Vein endothelial cell (primary cell): ENCODE measurements around the gene C19orf44. TPM values are rescaled to one million over a fixed set of nuclear protein-coding genes. Genes with fewer than 3 reads are reported as not detected.

Experiments
- small RNA-seq: library from RNA; depleted of rRNA; stranded (forward); fragments of <200 nt; gene quantifications from one replicate; pipeline ENCODE3, GENCODE V24; 2012
- total RNA-seq: library from RNA; depleted of rRNA; stranded (reverse); fragments of >200 nt; gene quantifications from 2 replicates; pipeline ENCODE4 v1.2.3, GENCODE V29; 2012

C19orf44 gene
- total RNA-seq = 3.8 and 4.9 TPM in 2 replicates

GRCh38 chr19:16495982-16496612, at the start of gene C19orf44, which contains the start of gene CALR3:
TSS of gene C19orf44 (plus strand) at chr19:16496394. CDS start at chr19:16500793, 4,399 bp downstream.
TSS of gene CALR3 (minus strand) at chr19:16496167. CDS start at chr19:16496129, 38 bp downstream.

GRCh38 chr19:16542045-16542909, 46.1 kb downstream of the C19orf44 start, which contains the start of gene CHERP:
TSS of gene CHERP (minus strand) at chr19:16542437. CDS start at chr19:16542378, 59 bp downstream.

Small RNA genes lying within 50 kb of the gene (small RNA-seq; reads per million reads assigned to genes)
- gene RN7SL146P = not detected

Other genes with a start within 250 kb of the C19orf44 start
- gene KLF2, start 171.6 kb upstream of the C19orf44 start, total RNA-seq = 4.2 and 9.5 TPM in 2 replicates
- 15.0 and 16.5 TPM in 2 replicates for gene EPS15L1, start 24.4 kb upstream of the C19orf44 start, total RNA-seq
- gene CALR3, start 227 bp upstream of the C19orf44 start, total RNA-seq = not detected in 2 replicates
- 9.5 and 12.4 TPM in 2 replicates for gene CHERP, start 46.0 kb downstream of the C19orf44 start, total RNA-seq
- gene SLC35E1, start 76.0 kb downstream of the C19orf44 start, total RNA-seq = 32.3 and 41.2 TPM in 2 replicates
- gene MED26, start 131.8 kb downstream of the C19orf44 start, total RNA-seq = 9.1 and 12.4 TPM in 2 replicates
- gene SMIM7, start 163.8 kb downstream of the C19orf44 start, total RNA-seq = 54.3 and 55.5 TPM in 2 replicates
- 1.7 and 3.6 TPM in 2 replicates for gene TMEM38A, start 164.7 kb downstream of the C19orf44 start, total RNA-seq
- gene NWD1, start 223.5 kb downstream of the C19orf44 start, total RNA-seq = not detected in 2 replicates